Hepatic stellate cell (primary cell): ENCODE results near the gene DPP6.

ENCODE experiments used
- DNase-seq: peaks from one replicate; pipeline ENCODE4 v3.0.0; 2011; ENCODE audit warnings: low spot score

The DPP6 gene

GRCh38 chr7:154880513-154880912 is 828.3 kb downstream of the DPP6 start:
- DNase-seq: no peak

GRCh38 chr7:154881026-154881425 is 828.8 kb downstream of the DPP6 start:
- DNase-seq: no peak

- no peak for DNase-seq
Observed at GRCh38 chr7:154881526-154881925, 829.3 kb downstream of the DPP6 start.

GRCh38 chr7:154882931-154883474 is 830.8 kb downstream of the DPP6 start:
- DNase-seq: no peak

GRCh38 chr7:154884348-154884920 is 832.2 kb downstream of the DPP6 start:
- DNase-seq: no peak

GRCh38 chr7:154886591-154886990 is 834.4 kb downstream of the DPP6 start:
- DNase-seq: no peak

- DNase-seq: no peak
Observed at GRCh38 chr7:154888690-154889089, 836.5 kb downstream of the DPP6 start.

GRCh38 chr7:154892459-154892858 is 840.3 kb downstream of the DPP6 start:
- no peak for DNase-seq

GRCh38 chr7:154896076-154896475 is 843.9 kb downstream of the DPP6 start:
- DNase-seq: no peak

GRCh38 chr7:154898973-154899855 is 847.0 kb downstream of the DPP6 start:
- no peak for DNase-seq

GRCh38 chr7:154899862-154900261 is 847.7 kb downstream of the DPP6 start:
- no peak for DNase-seq

- no peak for DNase-seq
Observed at GRCh38 chr7:154902600-154903082, 850.4 kb downstream of the DPP6 start.

GRCh38 chr7:154903083-154903731 is 851.0 kb downstream of the DPP6 start:
- DNase-seq: no peak

- DNase-seq: no peak
Observed at GRCh38 chr7:154905146-154905545, 852.9 kb downstream of the DPP6 start.

- no peak for DNase-seq
Observed at GRCh38 chr7:154905615-154906014, 853.4 kb downstream of the DPP6 start.

- no peak for DNase-seq
Observed at GRCh38 chr7:154906201-154906600, 854.0 kb downstream of the DPP6 start.

- no peak for DNase-seq
Observed at GRCh38 chr7:154906736-154907355, 854.6 kb downstream of the DPP6 start.

GRCh38 chr7:154907651-154908620 is 855.7 kb downstream of the DPP6 start:
- no peak for DNase-seq

- no peak for DNase-seq
Observed at GRCh38 chr7:154909241-154910105, 857.3 kb downstream of the DPP6 start.

GRCh38 chr7:154910125-154910524 is 857.9 kb downstream of the DPP6 start:
- no peak for DNase-seq
